Activated T-helper 1 cell treated with anti-CD3 and anti-CD28 coated beads, Interleukin-12 subunit alpha, Interleukin-12 subunit beta, Interleukin-2, Interleukin-4 antibody, amounts not matched to agents 30 ng/mL and 10 ng/mL and 1 ng/mL, durations not matched to agents 14 hours and 24 hours and 36 hours (primary cell): Measurements from ENCODE around the gene C4orf17. TPM values are rescaled to one million over a fixed set of nuclear protein-coding genes. Genes with fewer than 3 reads are reported as not detected.

Experiments
- DNase-seq: peaks from one replicate; pipeline ENCODE4 v3.0.0; 2021; ENCODE audit warnings: low spot score
- H3K27ac Mint-ChIP-seq: one replicate; pipeline ENCODE4 v1.8.0; 2021; ENCODE audit warnings: mild to moderate bottlenecking, mixed read lengths
- H3K27me3 Mint-ChIP-seq: one replicate; pipeline ENCODE4 v1.8.0; 2022; ENCODE audit warnings: mild to moderate bottlenecking, moderate library complexity, mixed read lengths; ENCODE audit not compliant: insufficient read depth
- H3K36me3 Mint-ChIP-seq: one replicate; pipeline ENCODE4 v1.8.0; 2021; ENCODE audit warnings: low read depth, mixed read lengths
- H3K4me1 Mint-ChIP-seq: one replicate; pipeline ENCODE4 v1.8.0; 2021; ENCODE audit warnings: low read depth, mixed read lengths
- H3K4me3 Mint-ChIP-seq: one replicate; pipeline ENCODE4 v1.8.0; 2021; ENCODE audit warnings: mild to moderate bottlenecking, moderate library complexity, mixed read lengths
- H3K9me3 Mint-ChIP-seq: one replicate; pipeline ENCODE4 v1.8.0; 2021; ENCODE audit warnings: mixed read lengths
- intact Hi-C: fragments of 100-400 bp; cut with micrococcal nuclease; formaldehyde crosslinking; loops from one replicate; pipeline ENCODE4 v1.15.1; 2024
- total RNA-seq: library from RNA; stranded (reverse); gene quantifications from 2 replicates; pipeline ENCODE4 v1.2.3, GENCODE V29; 2022

The C4orf17 gene
- total RNA-seq, 1 donor from 2014 or later: not detected

DNA sequence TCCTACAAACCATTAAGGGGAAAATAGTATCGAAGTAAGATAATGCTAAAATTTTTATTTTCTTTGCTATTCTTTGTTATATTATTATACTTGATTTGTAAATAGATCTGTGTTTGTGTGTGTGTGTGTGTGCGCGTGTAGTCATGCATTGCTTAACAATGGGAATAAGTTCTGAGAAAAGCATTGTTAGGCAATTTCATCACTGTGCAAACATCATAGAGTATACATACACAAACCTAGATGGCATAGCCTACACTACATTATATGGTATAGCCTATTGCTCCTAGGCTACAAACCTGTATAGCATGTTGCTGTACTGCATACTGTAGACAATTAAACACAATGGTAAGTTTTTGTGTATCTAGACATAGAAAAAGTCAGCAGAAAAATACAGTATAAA lies 80.9 kb downstream of the C4orf17 start:
- intact Hi-C loops: no loop called here
- Mint-ChIP-seq H3K27me3 (peaks cover 7% of the 10 kb centered on the region), H3K9me3 (no peaks in the 10 kb centered on the region), H3K4me3 (no peak overlapping the region), H3K27ac (no peak overlapping the region), H3K36me3 (no peaks in the 10 kb centered on the region), H3K4me1 (no peaks in the 10 kb centered on the region)
- DNase-seq: no peak

Other genes starting within 250 kb of the C4orf17 start
- not detected in 2 replicates for gene ADH1A, start 220.0 kb upstream of the C4orf17 start, total RNA-seq
- gene ADH1B, start 189.6 kb upstream of the C4orf17 start, total RNA-seq: not detected in 2 replicates
- not detected in 2 replicates for gene ADH1C, start 158.3 kb upstream of the C4orf17 start, total RNA-seq
- not detected in 2 replicates for gene ADH7, start 75.7 kb upstream of the C4orf17 start, total RNA-seq
- gene TRMT10A, start 53.0 kb downstream of the C4orf17 start, total RNA-seq: 7.3 TPM in 2 replicates
- gene MTTP, start 63.8 kb downstream of the C4orf17 start, total RNA-seq: 0.29 TPM in 1 of 2 replicates, not detected in the other
- gene C4orf54, start 146.8 kb downstream of the C4orf17 start, total RNA-seq: not detected in 2 replicates